SJCRH30 (cell line): Measurements from ENCODE around the gene ZNRF1. TPM values are rescaled to one million over a fixed set of nuclear protein-coding genes. Genes with fewer than 3 reads are reported as not detected.
"Not testable (repeated sequence)": the region's sequence is repeated elsewhere in the genome, so short reads cannot be mapped to it uniquely, and the experiment has no call there.

ENCODE experiments used
- DNase-seq, 2 experiments: peaks; one replicate each; pipeline ENCODE4 v3.0.0-alpha.2; 2015 to 2020
- H3K27ac ChIP-seq: fragments of 250-450 bp; sonication (Bioruptor Pico); 2 replicates; pipeline ENCODE4 v1.5.1; 2020; ENCODE audit warnings: mild to moderate bottlenecking, moderate library complexity
- H3K27me3 ChIP-seq: fragments of 250-450 bp; sonication (Bioruptor Pico); 2 replicates; pipeline ENCODE4 v1.5.1; 2020; ENCODE audit warnings: mild to moderate bottlenecking, moderate library complexity
- H3K36me3 ChIP-seq: fragments of 250-450 bp; sonication (Bioruptor Pico); 2 replicates; pipeline ENCODE4 v1.5.1; 2020; ENCODE audit warnings: mild to moderate bottlenecking, moderate library complexity
- H3K4me1 ChIP-seq: fragments of 250-450 bp; sonication (Bioruptor Pico); 2 replicates; pipeline ENCODE4 v1.5.1; 2020; ENCODE audit warnings: mild to moderate bottlenecking, moderate library complexity
- H3K4me3 ChIP-seq: fragments of 250-450 bp; sonication (Bioruptor Pico); 2 replicates; pipeline ENCODE4 v1.5.1; 2020; ENCODE audit warnings: mild to moderate bottlenecking, moderate library complexity
- H3K9me3 ChIP-seq: fragments of 250-450 bp; sonication (Bioruptor Pico); replicated peaks from 2 replicates; pipeline ENCODE4 v1.5.1; 2020; ENCODE audit warnings: mild to moderate bottlenecking, moderate library complexity
- total RNA-seq: library from RNA; depleted of rRNA; stranded (reverse); fragments of >200 nt; shearing (Covaris generic); gene quantifications from 2 replicates; pipeline ENCODE4 v1.2.3, GENCODE V29; 2014

The ZNRF1 gene
- total RNA-seq, 1 experiment from 2014 or later: 10.9 TPM

- H3K4me1 ChIP-seq: peaks cover 25% of the 10 kb centered on the region
- no peaks in the 10 kb centered on the region for H3K9me3 ChIP-seq
- no peaks in the 10 kb centered on the region for H3K27me3 ChIP-seq
- DNase-seq: no peak
- H3K4me3 ChIP-seq: no peak overlapping the region
- no peaks in the 10 kb centered on the region for H3K36me3 ChIP-seq
- H3K27ac ChIP-seq: no peak overlapping the region
These were observed 85.0 kb downstream of the ZNRF1 start for GRCh38 chr16:75083813-75084212.

GRCh38 chr16:75085556-75085955, 86.7 kb downstream of the ZNRF1 start:
- DNase-seq: no peak
- Histone ChIP-seq H3K4me3 (no peak overlapping the region), H3K36me3 (no peaks in the 10 kb centered on the region), H3K4me1 (peaks cover 25% of the 10 kb centered on the region), H3K27me3 (no peaks in the 10 kb centered on the region), H3K9me3 (no peaks in the 10 kb centered on the region), H3K27ac (no peak overlapping the region)

- H3K27ac ChIP-seq: no peak overlapping the region
- peaks cover 25% of the 10 kb centered on the region for H3K4me1 ChIP-seq
- no peaks in the 10 kb centered on the region for H3K9me3 ChIP-seq
- H3K4me3 ChIP-seq: no peak overlapping the region
- H3K27me3 ChIP-seq: no peaks in the 10 kb centered on the region
- DNase-seq: no peak
- H3K36me3 ChIP-seq: no peaks in the 10 kb centered on the region
These were observed 87.5 kb downstream of the ZNRF1 start for GRCh38 chr16:75086281-75086680.

- peak in 1 of 2 experiments; percentile 85 for DNase-seq
- H3K9me3 ChIP-seq: no peaks in the 10 kb centered on the region
- H3K4me3 ChIP-seq: no peak overlapping the region; the same call in 1 of the 2 replicates
- H3K4me1 ChIP-seq: peaks cover 25% of the 10 kb centered on the region
- H3K27ac ChIP-seq: peak overlapping the region; percentile 70
- no peaks in the 10 kb centered on the region for H3K27me3 ChIP-seq
- no peaks in the 10 kb centered on the region for H3K36me3 ChIP-seq
These were observed 88.0 kb downstream of the ZNRF1 start for GRCh38 chr16:75086688-75087374.

GRCh38 chr16:75087375-75087979, 88.7 kb downstream of the ZNRF1 start:
- Histone ChIP-seq H3K4me1 (peaks cover 25% of the 10 kb centered on the region), H3K9me3 (no peaks in the 10 kb centered on the region), H3K27me3 (no peaks in the 10 kb centered on the region), H3K36me3 (no peaks in the 10 kb centered on the region), H3K4me3 (peak overlapping the region; percentile 42), H3K27ac (peak overlapping the region; percentile 70)
- peak; percentile 44 to 92 for DNase-seq

GRCh38 chr16:75088216-75088615, 89.4 kb downstream of the ZNRF1 start:
- Histone ChIP-seq H3K4me1 (peaks cover 25% of the 10 kb centered on the region), H3K36me3 (no peaks in the 10 kb centered on the region), H3K27me3 (no peaks in the 10 kb centered on the region), H3K27ac (no peak overlapping the region), H3K9me3 (no peaks in the 10 kb centered on the region), H3K4me3 (no peak overlapping the region; the same call in 1 of the 2 replicates)
- DNase-seq: no peak

GRCh38 chr16:75088934-75089333, 90.1 kb downstream of the ZNRF1 start:
- no peak for DNase-seq
- Histone ChIP-seq H3K36me3 (no peaks in the 10 kb centered on the region), H3K27ac (no peak overlapping the region), H3K4me3 (no peak overlapping the region), H3K4me1 (peaks cover 24% of the 10 kb centered on the region), H3K27me3 (no peaks in the 10 kb centered on the region), H3K9me3 (no peaks in the 10 kb centered on the region)

GRCh38 chr16:75089486-75090202, 90.8 kb downstream of the ZNRF1 start:
- Histone ChIP-seq H3K27ac (no peak overlapping the region), H3K4me3 (no peak overlapping the region), H3K9me3 (no peaks in the 10 kb centered on the region), H3K36me3 (no peaks in the 10 kb centered on the region), H3K4me1 (peaks cover 17% of the 10 kb centered on the region), H3K27me3 (no peaks in the 10 kb centered on the region)
- no peak for DNase-seq

GRCh38 chr16:75090899-75091298, 92.1 kb downstream of the ZNRF1 start:
- H3K4me1 ChIP-seq: peaks cover 15% of the 10 kb centered on the region
- DNase-seq, H3K27ac ChIP-seq, H3K4me3 ChIP-seq, H3K9me3 ChIP-seq, H3K36me3 ChIP-seq, H3K27me3 ChIP-seq: not testable (repeated sequence)

GRCh38 chr16:75091619-75092018, 92.8 kb downstream of the ZNRF1 start:
- peaks cover 11% of the 10 kb centered on the region for H3K4me1 ChIP-seq
- not testable (repeated sequence) for H3K4me3 ChIP-seq, H3K9me3 ChIP-seq, DNase-seq, H3K27me3 ChIP-seq, H3K27ac ChIP-seq, H3K36me3 ChIP-seq

GRCh38 chr16:75092777-75093176, 94.0 kb downstream of the ZNRF1 start:
- H3K9me3 ChIP-seq: no peaks in the 10 kb centered on the region
- DNase-seq: no peak
- no peaks in the 10 kb centered on the region for H3K36me3 ChIP-seq

GRCh38 chr16:75093598-75094540, 95.0 kb downstream of the ZNRF1 start:
- DNase-seq: no peak
- no peak overlapping the region for H3K27ac ChIP-seq

More at GRCh38 chr16:75092777-75093176, 94.0 kb downstream of the ZNRF1 start:
- H3K27ac ChIP-seq: no peak overlapping the region
- no peaks in the 10 kb centered on the region for H3K27me3 ChIP-seq
- H3K4me1 ChIP-seq: peaks cover 7% of the 10 kb centered on the region
- H3K4me3 ChIP-seq: no peak overlapping the region

GRCh38 chr16:75095204-75095621, 96.4 kb downstream of the ZNRF1 start:
- DNase-seq: no peak
- no peak overlapping the region for H3K4me3 ChIP-seq

More at GRCh38 chr16:75093598-75094540, 95.0 kb downstream of the ZNRF1 start:
- no peaks in the 10 kb centered on the region for H3K9me3 ChIP-seq
- H3K4me1 ChIP-seq: peaks cover 7% of the 10 kb centered on the region; the same call in 1 of the 2 replicates
- H3K4me3 ChIP-seq: no peak overlapping the region
- H3K36me3 ChIP-seq: no peaks in the 10 kb centered on the region
- no peaks in the 10 kb centered on the region for H3K27me3 ChIP-seq

GRCh38 chr16:75096656-75097055, 97.8 kb downstream of the ZNRF1 start:
- no peak for DNase-seq
- no peaks in the 10 kb centered on the region for H3K9me3 ChIP-seq
- no peak overlapping the region for H3K27ac ChIP-seq
- H3K4me3 ChIP-seq: no peak overlapping the region
- H3K27me3 ChIP-seq: no peaks in the 10 kb centered on the region
- no peaks in the 10 kb centered on the region for H3K36me3 ChIP-seq
- peaks cover 7% of the 10 kb centered on the region; the same call in 1 of the 2 replicates for H3K4me1 ChIP-seq

More at GRCh38 chr16:75095204-75095621, 96.4 kb downstream of the ZNRF1 start:
- Histone ChIP-seq H3K27ac (no peak overlapping the region), H3K4me1 (peaks cover 7% of the 10 kb centered on the region; the same call in 1 of the 2 replicates), H3K36me3 (no peaks in the 10 kb centered on the region), H3K9me3 (no peaks in the 10 kb centered on the region), H3K27me3 (no peaks in the 10 kb centered on the region)
